MCF 10A (cell line): Measurements from ENCODE around the gene ASCC3. TPM values are rescaled to one million over a fixed set of nuclear protein-coding genes. Genes with fewer than 3 reads are reported as not detected.

Source experiments
- BruUV-seq: library from RNA; stranded (reverse); fragments of 400-500 nt; replicated peaks from 2 replicates; lab custom pipeline; 2021; lab: Mats Ljungman, UMichigan
- CTCF ChIA-PET: fragments of 300-600 bp; sonication (Branson Sonifier 250); formaldehyde crosslinking; extraction: SDS; loops from one replicate; lab custom pipeline; 2021; ENCODE audit warnings: antibody characterized with exemption, inconsistent platforms; lab: Yijun Ruan, JAX
- POLR2A ChIA-PET: fragments of 300-600, 350-650 bp; sonication (Branson Sonifier 250); formaldehyde crosslinking; extraction: SDS; loops from one replicate; lab custom pipeline; 2020; ENCODE audit warnings: antibody characterized with exemption, inconsistent platforms; lab: Yijun Ruan, JAX
- DNase-seq: peaks from one replicate; pipeline ENCODE4 v3.0.0-alpha.2; 2018; ENCODE audit not compliant: unreplicated experiment
- H3K27ac Mint-ChIP-seq: one replicate; pipeline ENCODE4 v1.8.0; 2022; ENCODE audit warnings: mild to moderate bottlenecking, low read depth, mixed read lengths; ENCODE audit not compliant: unreplicated experiment
- H3K27me3 Mint-ChIP-seq: one replicate; pipeline ENCODE4 v1.8.0; 2022; ENCODE audit warnings: mixed read lengths; ENCODE audit not compliant: insufficient read depth, unreplicated experiment
- H3K36me3 Mint-ChIP-seq: one replicate; pipeline ENCODE4 v1.8.0; 2022; ENCODE audit warnings: mild to moderate bottlenecking, moderate library complexity, mixed read lengths; ENCODE audit not compliant: insufficient read depth, unreplicated experiment
- H3K4me1 Mint-ChIP-seq: one replicate; pipeline ENCODE4 v1.8.0; 2022; ENCODE audit warnings: mixed read lengths; ENCODE audit not compliant: insufficient read depth, unreplicated experiment
- H3K4me3 Mint-ChIP-seq: one replicate; pipeline ENCODE4 v1.8.0; 2022; ENCODE audit warnings: mild to moderate bottlenecking, moderate library complexity, mixed read lengths; ENCODE audit not compliant: unreplicated experiment
- H3K9me3 Mint-ChIP-seq: one replicate; pipeline ENCODE4 v1.8.0; 2022; ENCODE audit warnings: mixed read lengths; ENCODE audit not compliant: unreplicated experiment
- intact Hi-C: fragments of 100-400 bp; cut with micrococcal nuclease; formaldehyde crosslinking; loops from 2 replicates; pipeline ENCODE4 v1.14.1; 2022
- total RNA-seq: library from RNA; stranded (reverse); gene quantifications from 2 replicates; pipeline ENCODE4 v1.2.3, GENCODE V29; 2022
- TF ChIP-seq, protein P1 (sequence below): fragments of 200-600 bp; IDR thresholded peaks from one replicate; pipeline ENCODE4 v1.8.0; 2022; ENCODE audit warnings: antibody characterized with exemption, mild to moderate bottlenecking; ENCODE audit not compliant: unreplicated experiment

The ASCC3 gene
- total RNA-seq, 1 experiment from 2014 or later: 85.0 TPM

DNA sequence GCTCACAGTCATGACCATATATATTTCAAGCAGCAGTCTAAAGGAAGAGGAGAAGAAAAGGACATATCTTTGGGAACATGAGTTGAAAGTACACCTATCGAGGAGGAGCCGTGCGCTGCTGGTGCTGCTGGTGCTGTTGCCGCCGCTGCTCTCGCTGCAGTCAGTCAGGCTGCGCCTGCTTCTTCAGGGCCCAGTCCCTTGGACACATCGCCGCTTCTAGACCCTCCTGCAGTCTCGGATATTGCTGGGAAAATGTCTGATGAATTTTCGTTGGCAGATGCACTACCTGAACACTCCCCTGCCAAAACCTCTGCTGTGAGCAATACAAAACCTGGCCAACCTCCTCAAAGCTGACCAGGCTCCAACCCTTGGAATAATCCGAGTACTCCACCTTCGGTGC lies 8.2 kb upstream of the ASCC3 start:
- Mint-ChIP-seq H3K27ac (no peak overlapping the region), H3K4me3 (no peak overlapping the region), H3K9me3 (no peaks in the 10 kb centered on the region), H3K27me3 (no peaks in the 10 kb centered on the region), H3K36me3 (no peaks in the 10 kb centered on the region), H3K4me1 (no peaks in the 10 kb centered on the region)
- TF ChIP-seq, protein P1, sequence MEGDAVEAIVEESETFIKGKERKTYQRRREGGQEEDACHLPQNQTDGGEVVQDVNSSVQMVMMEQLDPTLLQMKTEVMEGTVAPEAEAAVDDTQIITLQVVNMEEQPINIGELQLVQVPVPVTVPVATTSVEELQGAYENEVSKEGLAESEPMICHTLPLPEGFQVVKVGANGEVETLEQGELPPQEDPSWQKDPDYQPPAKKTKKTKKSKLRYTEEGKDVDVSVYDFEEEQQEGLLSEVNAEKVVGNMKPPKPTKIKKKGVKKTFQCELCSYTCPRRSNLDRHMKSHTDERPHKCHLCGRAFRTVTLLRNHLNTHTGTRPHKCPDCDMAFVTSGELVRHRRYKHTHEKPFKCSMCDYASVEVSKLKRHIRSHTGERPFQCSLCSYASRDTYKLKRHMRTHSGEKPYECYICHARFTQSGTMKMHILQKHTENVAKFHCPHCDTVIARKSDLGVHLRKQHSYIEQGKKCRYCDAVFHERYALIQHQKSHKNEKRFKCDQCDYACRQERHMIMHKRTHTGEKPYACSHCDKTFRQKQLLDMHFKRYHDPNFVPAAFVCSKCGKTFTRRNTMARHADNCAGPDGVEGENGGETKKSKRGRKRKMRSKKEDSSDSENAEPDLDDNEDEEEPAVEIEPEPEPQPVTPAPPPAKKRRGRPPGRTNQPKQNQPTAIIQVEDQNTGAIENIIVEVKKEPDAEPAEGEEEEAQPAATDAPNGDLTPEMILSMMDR: no peak
- CTCF ChIA-PET: no interaction called here
- intact Hi-C loops: loop anchor here (10.0 kb wide), 1 partner anchor 505 kb away; the partner anchor contains the start of gene GRIK2
- POLR2A ChIA-PET: interaction anchor here (2.7 kb wide), 1 partner anchor 8 kb away, joined by 7 read pairs; the partner anchor contains the start of gene ASCC3
- no peak for DNase-seq
- BruUV-seq: no TSS peak

DNA sequence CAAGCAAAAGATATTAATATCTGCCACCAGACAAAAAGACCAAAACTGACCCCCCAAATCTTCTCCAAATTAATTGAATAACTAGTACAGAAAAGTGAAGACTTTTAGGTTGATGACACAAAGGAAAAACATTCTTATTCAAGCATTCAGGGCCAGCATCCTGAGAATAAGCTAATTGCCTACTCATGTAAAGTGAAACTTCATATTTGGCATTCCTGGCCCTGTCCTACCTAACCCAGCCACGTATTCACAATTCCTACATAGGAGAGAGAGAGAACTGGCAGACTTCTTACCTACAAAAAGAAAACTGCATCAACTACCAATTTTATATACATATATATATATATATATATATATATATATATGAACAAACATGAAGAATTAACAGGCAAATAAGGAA lies 4.9 kb upstream of the ASCC3 start:
- intact Hi-C loops: loop anchor here (10.0 kb wide), 1 partner anchor 509 kb away; the partner anchor contains the start of gene GRIK2
- Mint-ChIP-seq H3K4me3 (no peak overlapping the region), H3K27ac (no peak overlapping the region), H3K27me3 (no peaks in the 10 kb centered on the region), H3K36me3 (peaks cover 2% of the 10 kb centered on the region), H3K4me1 (peaks cover 11% of the 10 kb centered on the region), H3K9me3 (no peaks in the 10 kb centered on the region)
- BruUV-seq: no TSS peak
- ChIA-PET POLR2A (no interaction called here), CTCF (interaction anchor here (0.5 kb wide), 1 partner anchor 92 kb away, joined by 4 read pairs; no protein-coding TSS in a partner anchor)
- DNase-seq: no peak
- TF ChIP-seq, protein P1: no peak

DNA sequence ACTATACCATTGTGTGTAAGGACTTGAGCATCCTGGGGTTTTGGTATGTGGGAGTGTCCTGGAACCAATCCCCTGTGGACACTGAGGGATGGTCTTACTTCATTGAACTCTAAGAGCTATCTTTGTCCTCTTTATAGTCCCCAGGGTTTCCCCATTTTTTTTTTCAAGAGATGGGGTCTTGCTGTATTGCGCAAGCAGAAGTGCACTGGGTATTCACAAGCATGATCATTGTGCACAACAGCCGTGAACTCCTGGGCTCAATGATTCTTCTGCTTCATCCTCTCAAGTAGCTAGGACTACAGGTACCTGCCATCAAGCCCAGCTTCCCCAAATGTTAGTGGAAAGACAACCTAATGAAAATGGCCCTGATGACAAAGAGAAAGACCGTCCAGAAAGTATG lies 2.2 kb upstream of the ASCC3 start:
- Mint-ChIP-seq H3K4me1 (peaks cover 22% of the 10 kb centered on the region), H3K27me3 (no peaks in the 10 kb centered on the region), H3K9me3 (no peaks in the 10 kb centered on the region), H3K36me3 (peaks cover 6% of the 10 kb centered on the region), H3K27ac (no peak overlapping the region), H3K4me3 (no peak overlapping the region)
- CTCF ChIA-PET: interaction anchor here (0.7 kb wide), 1 partner anchor 1744 kb away, joined by 4 read pairs; no protein-coding TSS in a partner anchor
- POLR2A ChIA-PET: interaction anchor here (0.6 kb wide), 1 partner anchor 194 kb away, joined by 3 read pairs; no protein-coding TSS in a partner anchor
- intact Hi-C loops: loop anchor here (5.0 to 10.0 kb wide), 2 partner anchors 199 to 511 kb away; partner anchors contain the start of gene GRIK2
- TF ChIP-seq, protein P1: no peak
- BruUV-seq: no TSS peak
- no peak for DNase-seq

DNA sequence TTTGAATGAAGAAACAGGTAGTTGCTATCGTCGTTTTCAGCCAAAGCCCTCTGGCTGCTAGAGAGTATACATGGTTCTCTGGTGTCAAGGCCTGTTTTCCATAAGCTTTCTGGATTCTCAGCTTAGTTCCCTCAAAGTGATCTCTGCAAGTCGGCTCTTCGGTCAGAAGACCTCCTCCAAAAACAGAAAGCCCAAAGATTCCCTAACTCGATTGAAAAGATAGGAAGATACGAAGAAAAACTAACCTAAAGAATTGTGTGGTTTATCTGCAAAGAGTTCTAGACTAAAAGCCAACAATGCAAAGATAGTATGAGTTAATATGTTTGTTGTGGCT lies 545 bp upstream of the ASCC3 start:
- H3K27ac Mint-ChIP-seq: peak overlapping the region; percentile 99
- H3K4me1 Mint-ChIP-seq: peaks cover 31% of the 10 kb centered on the region
- H3K4me3 Mint-ChIP-seq: peak overlapping the region; percentile 100
- ChIA-PET POLR2A (interaction anchor here (0.6 to 4.2 kb wide), 19 partner anchors 9 to 816 kb away, joined by 3 to 33 read pairs (median 4); no protein-coding TSS in a partner anchor), CTCF (interaction anchor here (0.5 kb wide), 1 partner anchor 1287 kb away, joined by 3 read pairs; no protein-coding TSS in a partner anchor)
- intact Hi-C loops: loop anchor here (5.0 to 10.0 kb wide), 2 partner anchors 201 to 513 kb away; partner anchors contain the start of gene GRIK2
- DNase-seq: no peak
- BruUV-seq: no TSS peak
- TF ChIP-seq, protein P1: no peak
- H3K36me3 Mint-ChIP-seq: peaks cover 6% of the 10 kb centered on the region
- H3K9me3 Mint-ChIP-seq: no peaks in the 10 kb centered on the region
- no peaks in the 10 kb centered on the region for H3K27me3 Mint-ChIP-seq
